ENCODE data around the gene ZSWIM7.
"Not testable (repeated sequence)": the region's sequence is repeated elsewhere in the genome, so short reads cannot be mapped to it uniquely, and the experiment has no call there.

Gene ZSWIM7

GRCh38 chr17:15943971-15944758, 55.3 kb downstream of the ZSWIM7 start:
- peak overlapping the region; percentile 64 for H3K4me3 ChIP-seq (ENCODE audit: low read depth, low read length)
- no peak for TF ChIP-seq CTCF (IDR thresholded peaks at IDR 0.05; ENCODE audit: borderline replicate concordance, insufficient read depth, low read depth, low read length)

GRCh38 chr17:15942207-15942833, 57.2 kb downstream of the ZSWIM7 start:
- TF ChIP-seq CTCF (IDR thresholded peaks at IDR 0.05; ENCODE audit: borderline replicate concordance, insufficient read depth, low read depth, low read length) = no peak
- no peak overlapping the region for H3K4me3 ChIP-seq (ENCODE audit: low read depth, low read length)

- no peak for TF ChIP-seq CTCF (IDR thresholded peaks at IDR 0.05; ENCODE audit: borderline replicate concordance, insufficient read depth, low read depth, low read length)
- no peak overlapping the region for H3K4me3 ChIP-seq (ENCODE audit: low read depth, low read length)
These were observed 57.7 kb downstream of the ZSWIM7 start for GRCh38 chr17:15941781-15942180.

- H3K4me3 ChIP-seq (ENCODE audit: low read depth, low read length) = not testable (repeated sequence)
These were observed 63.0 kb downstream of the ZSWIM7 start for GRCh38 chr17:15936481-15936880.

- H3K4me3 ChIP-seq (ENCODE audit: low read depth, low read length) = no peak overlapping the region
- TF ChIP-seq CTCF (IDR thresholded peaks at IDR 0.05; ENCODE audit: borderline replicate concordance, insufficient read depth, low read depth, low read length) = no peak
These were observed 63.6 kb downstream of the ZSWIM7 start for GRCh38 chr17:15935891-15936290.

- no peak for TF ChIP-seq CTCF (IDR thresholded peaks at IDR 0.05; ENCODE audit: borderline replicate concordance, insufficient read depth, low read depth, low read length)
- H3K4me3 ChIP-seq (ENCODE audit: low read depth, low read length) = no peak overlapping the region
These were observed 64.6 kb downstream of the ZSWIM7 start for GRCh38 chr17:15934866-15935265.

- no peak for TF ChIP-seq CTCF (IDR thresholded peaks at IDR 0.05; ENCODE audit: borderline replicate concordance, insufficient read depth, low read depth, low read length)
- no peak overlapping the region for H3K4me3 ChIP-seq (ENCODE audit: low read depth, low read length)
These were observed 68.1 kb downstream of the ZSWIM7 start for GRCh38 chr17:15931394-15931793.
